NB4 (cell line): ENCODE measurements around the gene REC114.

ENCODE experiments used
- DNase-seq: peaks from one replicate; pipeline ENCODE4 v3.0.0; 2010; ENCODE audit warnings: low read depth
- H3K4me3 ChIP-seq: one replicate; pipeline ENCODE4 v1.5.1; 2011; ENCODE audit warnings: mild to moderate bottlenecking, low read depth, low read length, moderate library complexity
- CTCF ChIP-seq: IDR thresholded peaks from one replicate; pipeline ENCODE4 v1.5.1; 2012; ENCODE audit warnings: low read depth, low read length
- MAX ChIP-seq: IDR thresholded peaks from 2 replicates; pipeline ENCODE4 v1.6.1; 2011; ENCODE audit warnings: low read depth, low read length
- MYC ChIP-seq: IDR thresholded peaks from 2 replicates; pipeline ENCODE4 v1.6.1; 2011; ENCODE audit warnings: low read depth, low read length
- POLR2A ChIP-seq: IDR thresholded peaks from 2 replicates; pipeline ENCODE4 v1.6.1; 2011; ENCODE audit warnings: mild to moderate bottlenecking; ENCODE audit not compliant: insufficient read length; ENCODE audit errors: extremely low read depth

The REC114 gene

GRCh38 chr15:73560501-73561117 lies 117.6 kb downstream of the REC114 start:
- TF ChIP-seq MAX, result no peak
- TF ChIP-seq CTCF, result peak; percentile 29
- no peak overlapping the region for H3K4me3 ChIP-seq
- DNase-seq, result peak; percentile 72

GRCh38 chr15:73564255-73564654 lies 121.3 kb downstream of the REC114 start:
- DNase-seq, result peak; percentile 90
- H3K4me3 ChIP-seq, result no peak overlapping the region
- TF ChIP-seq POLR2A (no peak), MAX (peak; percentile 98), CTCF (no peak), MYC (peak; percentile 99)

- TF ChIP-seq MYC (no peak), MAX (no peak), POLR2A (no peak), CTCF (no peak)
- H3K4me3 ChIP-seq, result no peak overlapping the region
- DNase-seq, result no peak
Measured at GRCh38 chr15:73567020-73567419, 124.1 kb downstream of the REC114 start.

- TF ChIP-seq CTCF, result no peak
- no peak for TF ChIP-seq MYC
- no peak for TF ChIP-seq POLR2A
- no peak for TF ChIP-seq MAX
- no peak for DNase-seq
- H3K4me3 ChIP-seq, result no peak overlapping the region
Measured at GRCh38 chr15:73568564-73569280, 125.8 kb downstream of the REC114 start.

GRCh38 chr15:73569361-73569760 lies 126.4 kb downstream of the REC114 start:
- DNase-seq, result no peak
- no peak overlapping the region for H3K4me3 ChIP-seq
- TF ChIP-seq MAX, result no peak
- no peak for TF ChIP-seq MYC
- TF ChIP-seq POLR2A, result no peak
- TF ChIP-seq CTCF, result no peak
